OCI-LY7 (cell line): ENCODE data around the gene IGFBP4.

Source experiments
- CTCF ChIP-seq: fragments of 200-600 bp; sonication (generic); conservative IDR thresholded peaks from 2 replicates; pipeline ENCODE4 v1.5.1; 2014; ENCODE audit warnings: mild to moderate bottlenecking, antibody characterized with exemption, low read length, moderate library complexity, mixed read lengths
- EZH2phosphoT487 ChIP-seq: fragments of 200-600 bp; sonication (generic); IDR thresholded peaks from 2 replicates; pipeline ENCODE4 v1.6.1; 2018; ENCODE audit warnings: low read depth, borderline replicate concordance, mild to moderate bottlenecking, mixed run types, antibody characterized with exemption, low read length, moderate library complexity, mixed read lengths

- no peak for TF ChIP-seq CTCF
- TF ChIP-seq EZH2phosphoT487: no peak
These were observed 44.2 kb downstream of the IGFBP4 start for GRCh38 chr17:40487371-40488020.
